Thyroid gland (tissue), 4 donors: ENCODE results near the gene ZBTB7C.

Source experiments
- CTCF ChIP-seq, 6 experiments: fragments of 200-600 bp in 3 of 6; fragments of 450-650 bp in 3 of 6; sonication (generic) in 3 of 6; IDR thresholded peaks; one replicate each; pipeline ENCODE4 v1.5.1; 2016 to 2019; ENCODE audit warnings: antibody characterized with exemption in 6 of 6, mild to moderate bottlenecking in 2 of 6, inconsistent platforms in 1 of 6, moderate library complexity in 1 of 6
- POLR2A ChIP-seq, 2 donors: fragments of 450-650 bp; IDR thresholded peaks; one replicate each; pipeline ENCODE4 v1.6.1; 2017; ENCODE audit warnings: antibody characterized with exemption in 2 of 2, mild to moderate bottlenecking in 2 of 2, moderate library complexity in 1 of 2

GRCh38 chr18:48152549-48152948, 256.6 kb downstream of the ZBTB7C start:
- TF ChIP-seq CTCF (IDR thresholded peaks at IDR 0.05) = no peak
- TF ChIP-seq POLR2A (IDR thresholded peaks at IDR 0.05) = no peak
